ENCODE measurements around the gene BPNT1. TPM values are rescaled to one million over a fixed set of nuclear protein-coding genes. Genes with fewer than 3 reads are reported as not detected.

The BPNT1 gene
- total RNA-seq, 1 donor from 2014 or later = 17.5 TPM

DNA sequence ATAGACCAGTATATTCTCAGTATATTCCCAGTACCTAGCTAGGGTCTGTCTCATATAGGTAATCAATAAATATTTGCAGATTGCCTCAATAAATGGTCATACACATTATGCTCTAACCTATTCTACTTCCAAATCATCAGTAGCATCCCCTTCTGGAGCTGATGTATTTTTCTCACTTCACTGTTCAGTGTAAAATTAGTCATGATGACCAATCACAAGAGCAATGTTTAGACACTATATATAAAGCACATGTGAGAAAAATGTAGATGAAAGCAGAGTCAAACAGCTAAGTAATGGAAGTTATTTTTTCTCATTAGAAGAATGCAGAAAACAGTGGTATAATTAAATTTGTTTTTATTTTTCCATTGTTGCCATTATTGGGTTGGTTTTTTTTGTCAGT is 78.0 kb downstream of the BPNT1 start:
- Mint-ChIP-seq H3K27me3 (ENCODE audit: unreplicated experiment) (no peaks in the 10 kb centered on the region), H3K4me1 (ENCODE audit: unreplicated experiment) (no peaks in the 10 kb centered on the region), H3K4me3 (ENCODE audit: unreplicated experiment) (no peak overlapping the region), H3K36me3 (ENCODE audit: low read depth, unreplicated experiment) (peaks cover 10% of the 10 kb centered on the region), H3K27ac (ENCODE audit: unreplicated experiment) (no peak overlapping the region), H3K9me3 (ENCODE audit: unreplicated experiment) (no peaks in the 10 kb centered on the region)
- TF ChIP-seq, protein P1, sequence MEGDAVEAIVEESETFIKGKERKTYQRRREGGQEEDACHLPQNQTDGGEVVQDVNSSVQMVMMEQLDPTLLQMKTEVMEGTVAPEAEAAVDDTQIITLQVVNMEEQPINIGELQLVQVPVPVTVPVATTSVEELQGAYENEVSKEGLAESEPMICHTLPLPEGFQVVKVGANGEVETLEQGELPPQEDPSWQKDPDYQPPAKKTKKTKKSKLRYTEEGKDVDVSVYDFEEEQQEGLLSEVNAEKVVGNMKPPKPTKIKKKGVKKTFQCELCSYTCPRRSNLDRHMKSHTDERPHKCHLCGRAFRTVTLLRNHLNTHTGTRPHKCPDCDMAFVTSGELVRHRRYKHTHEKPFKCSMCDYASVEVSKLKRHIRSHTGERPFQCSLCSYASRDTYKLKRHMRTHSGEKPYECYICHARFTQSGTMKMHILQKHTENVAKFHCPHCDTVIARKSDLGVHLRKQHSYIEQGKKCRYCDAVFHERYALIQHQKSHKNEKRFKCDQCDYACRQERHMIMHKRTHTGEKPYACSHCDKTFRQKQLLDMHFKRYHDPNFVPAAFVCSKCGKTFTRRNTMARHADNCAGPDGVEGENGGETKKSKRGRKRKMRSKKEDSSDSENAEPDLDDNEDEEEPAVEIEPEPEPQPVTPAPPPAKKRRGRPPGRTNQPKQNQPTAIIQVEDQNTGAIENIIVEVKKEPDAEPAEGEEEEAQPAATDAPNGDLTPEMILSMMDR (IDR thresholded peaks at IDR 0.05; ENCODE audit: unreplicated experiment) = no peak
- no peak for DNase-seq (ENCODE audit: low spot score)

Small RNA genes lying within 50 kb of the gene (microRNA-seq; reads per million reads assigned to microRNA genes)
- 0.90 reads per million, percentile 9 among the genes with 10 or more reads in this experiment for gene MIR194-1 (ENCODE audit: unreplicated experiment)
- gene MIR215 (ENCODE audit: unreplicated experiment) = not detected

Other genes with a start within 250 kb of the BPNT1 start
- gene SLC30A10, start 161.2 kb downstream of the BPNT1 start, total RNA-seq (ENCODE audit: unreplicated experiment) = not detected
- gene EPRS1, start 43.3 kb downstream of the BPNT1 start, total RNA-seq (ENCODE audit: unreplicated experiment) = 80.9 TPM
- 60.3 TPM for gene IARS2, start 4.3 kb upstream of the BPNT1 start, total RNA-seq (ENCODE audit: unreplicated experiment)
- 34.5 TPM for gene RAB3GAP2, start 182.7 kb upstream of the BPNT1 start, total RNA-seq (ENCODE audit: unreplicated experiment)